Neural progenitor cell (in vitro differentiated cells): Measurements from ENCODE around the gene GLYATL2. TPM values are rescaled to one million over a fixed set of nuclear protein-coding genes. Genes with fewer than 3 reads are reported as not detected.

Experiments
- DNase-seq: peaks from one replicate; pipeline ENCODE4 v3.0.0-alpha.2; 2016; ENCODE audit warnings: low spot score
- H2AFZ ChIP-seq: fragments of 200-600 bp; sonication (generic); replicated peaks from 2 replicates; pipeline ENCODE4 v1.6.1; 2016; ENCODE audit warnings: antibody characterized with exemption
- H3F3A ChIP-seq: fragments of 200-600 bp; sonication (generic); 2 replicates; pipeline ENCODE4 v1.6.1; 2016; ENCODE audit warnings: antibody characterized with exemption, low read depth
- H3K27ac ChIP-seq: fragments of 200-600 bp; sonication (generic); 2 replicates; pipeline ENCODE4 v1.5.1; 2016; ENCODE audit warnings: mild to moderate bottlenecking
- H3K27me3 ChIP-seq: fragments of 200-600 bp; sonication (generic); 2 replicates; pipeline ENCODE4 v1.6.1; 2016; ENCODE audit warnings: mild to moderate bottlenecking, moderate library complexity
- H3K36me3 ChIP-seq: fragments of 200-600 bp; sonication (generic); 2 replicates; pipeline ENCODE4 v1.5.1; 2016
- H3K4me1 ChIP-seq: fragments of 200-600 bp; sonication (generic); 2 replicates; pipeline ENCODE4 v1.6.1; 2016; ENCODE audit warnings: mixed run types
- H3K4me2 ChIP-seq: fragments of 200-600 bp; sonication (generic); 2 replicates; pipeline ENCODE4 v1.6.1; 2016
- H3K4me3 ChIP-seq: fragments of 200-600 bp; sonication (generic); 2 replicates; pipeline ENCODE4 v1.5.1; 2016
- H3K79me2 ChIP-seq: fragments of 200-600 bp; sonication (generic); 2 replicates; pipeline ENCODE4 v1.6.1; 2016; ENCODE audit warnings: low read depth
- H3K9ac ChIP-seq: fragments of 200-600 bp; sonication (generic); 2 replicates; pipeline ENCODE4 v1.6.1; 2016
- H3K9me3 ChIP-seq: fragments of 200-600 bp; sonication (generic); 2 replicates; pipeline ENCODE4 v1.5.1; 2016; ENCODE audit warnings: low read depth
- H4K20me1 ChIP-seq: fragments of 200-600 bp; sonication (generic); 2 replicates; pipeline ENCODE4 v1.6.1; 2016; ENCODE audit warnings: low read depth
- H3K27ac Mint-ChIP-seq: 3 replicates; pipeline ENCODE4 v1.8.0; 2021; ENCODE audit warnings: mixed read lengths
- H3K27me3 Mint-ChIP-seq: 2 replicates; pipeline ENCODE4 v1.8.0; 2022; ENCODE audit warnings: low read depth, mild to moderate bottlenecking, inconsistent platforms, moderate library complexity, mixed read lengths; ENCODE audit not compliant: insufficient read depth
- H3K36me3 Mint-ChIP-seq: 3 replicates; pipeline ENCODE4 v1.8.0; 2021; ENCODE audit warnings: mixed read lengths
- H3K4me1 Mint-ChIP-seq: 3 replicates; pipeline ENCODE4 v1.8.0; 2021; ENCODE audit warnings: mixed read lengths
- H3K4me3 Mint-ChIP-seq: 3 replicates; pipeline ENCODE4 v1.8.0; 2021; ENCODE audit warnings: mild to moderate bottlenecking, moderate library complexity, mixed read lengths
- H3K9me3 Mint-ChIP-seq: 3 replicates; pipeline ENCODE4 v1.8.0; 2020; ENCODE audit warnings: mixed read lengths
- CTCF ChIP-seq: fragments of 200-600 bp; sonication (generic); IDR thresholded peaks from 2 replicates; pipeline ENCODE4 v1.5.1; 2017; ENCODE audit warnings: antibody characterized with exemption, mild to moderate bottlenecking
- EZH2 ChIP-seq: fragments of 200-600 bp; sonication (generic); IDR thresholded peaks from 2 replicates; pipeline ENCODE4 v1.6.1; 2017; ENCODE audit warnings: antibody characterized with exemption, mild to moderate bottlenecking, moderate library complexity
- EZH2phosphoT487 ChIP-seq: fragments of 200-600 bp; sonication (generic); IDR thresholded peaks from 2 replicates; pipeline ENCODE4 v1.6.1; 2017; ENCODE audit warnings: antibody characterized with exemption
- total RNA-seq: library from RNA; depleted of rRNA; stranded (reverse); fragments of >200 nt; gene quantifications from 2 replicates; pipeline ENCODE4 v1.2.3, GENCODE V29; 2015; ENCODE audit warnings: low replicate concordance

The GLYATL2 gene
- total RNA-seq, 1 donor from 2014 or later: 2.7 TPM

- H3K9me3 ChIP-seq: peaks cover 4% of the 10 kb centered on the region
- no peak overlapping the region for H3K27ac ChIP-seq
- no peak overlapping the region for H2AFZ ChIP-seq
- H3K79me2 ChIP-seq: no peaks in the 10 kb centered on the region
- H3K4me3 Mint-ChIP-seq: no peak overlapping the region
- no peak for DNase-seq
- H3K9me3 Mint-ChIP-seq: peaks cover 19% of the 10 kb centered on the region
- TF ChIP-seq CTCF (no peak), EZH2phosphoT487 (no peak), EZH2 (no peak)
- no peaks in the 10 kb centered on the region for H3K36me3 ChIP-seq
- no peaks in the 10 kb centered on the region for H3K4me1 ChIP-seq
- H3K36me3 Mint-ChIP-seq: peaks cover 34% of the 10 kb centered on the region
- no peak overlapping the region for H3K9ac ChIP-seq
- H3K27me3 ChIP-seq: no peaks in the 10 kb centered on the region
- H4K20me1 ChIP-seq: no peaks in the 10 kb centered on the region
- no peak overlapping the region for H3K4me3 ChIP-seq
- H3K4me2 ChIP-seq: no peak overlapping the region
- H3K27ac Mint-ChIP-seq: no peak overlapping the region
- H3F3A ChIP-seq: no peaks in the 10 kb centered on the region
- H3K4me1 Mint-ChIP-seq: no peaks in the 10 kb centered on the region
- no peaks in the 10 kb centered on the region for H3K27me3 Mint-ChIP-seq
Observed at GRCh38 chr11:58887452-58887851, 42.9 kb upstream of the GLYATL2 start.

GRCh38 chr11:58880625-58881024, 36.1 kb upstream of the GLYATL2 start:
- Histone ChIP-seq H3K4me3 (no peak overlapping the region), H4K20me1 (no peaks in the 10 kb centered on the region), H3F3A (no peaks in the 10 kb centered on the region), H3K36me3 (no peaks in the 10 kb centered on the region), H3K27ac (no peak overlapping the region), H3K4me2 (no peak overlapping the region), H3K9me3 (peaks cover 20% of the 10 kb centered on the region), H3K9ac (no peak overlapping the region), H2AFZ (no peak overlapping the region), H3K27me3 (no peaks in the 10 kb centered on the region), H3K4me1 (no peaks in the 10 kb centered on the region), H3K79me2 (no peaks in the 10 kb centered on the region)
- Mint-ChIP-seq H3K27ac (no peak overlapping the region), H3K9me3 (peaks cover 62% of the 10 kb centered on the region), H3K27me3 (peaks cover 3% of the 10 kb centered on the region), H3K4me1 (no peaks in the 10 kb centered on the region), H3K36me3 (peaks cover 36% of the 10 kb centered on the region), H3K4me3 (no peak overlapping the region)
- TF ChIP-seq EZH2 (no peak), CTCF (no peak), EZH2phosphoT487 (no peak)
- no peak for DNase-seq

GRCh38 chr11:58880166-58880565, 35.7 kb upstream of the GLYATL2 start:
- no peak overlapping the region for H3K9ac ChIP-seq
- H3K4me1 Mint-ChIP-seq: no peaks in the 10 kb centered on the region
- H3K36me3 Mint-ChIP-seq: peaks cover 31% of the 10 kb centered on the region
- no peaks in the 10 kb centered on the region for H3K79me2 ChIP-seq
- DNase-seq: no peak
- peaks cover 20% of the 10 kb centered on the region for H3K9me3 ChIP-seq
- H3K27ac Mint-ChIP-seq: no peak overlapping the region
- TF ChIP-seq EZH2: no peak
- no peak for TF ChIP-seq CTCF
- no peak for TF ChIP-seq EZH2phosphoT487
- H3K27me3 ChIP-seq: no peaks in the 10 kb centered on the region
- no peaks in the 10 kb centered on the region for H3K4me1 ChIP-seq
- H3K27ac ChIP-seq: no peak overlapping the region
- H4K20me1 ChIP-seq: no peaks in the 10 kb centered on the region
- no peak overlapping the region for H3K4me2 ChIP-seq
- no peaks in the 10 kb centered on the region for H3K36me3 ChIP-seq
- H3K27me3 Mint-ChIP-seq: peaks cover 3% of the 10 kb centered on the region
- H3F3A ChIP-seq: no peaks in the 10 kb centered on the region
- H2AFZ ChIP-seq: no peak overlapping the region
- peaks cover 63% of the 10 kb centered on the region for H3K9me3 Mint-ChIP-seq
- no peak overlapping the region for H3K4me3 ChIP-seq
- no peak overlapping the region for H3K4me3 Mint-ChIP-seq
